GM12892 (cell line): Measurements from ENCODE around the gene GFOD2.

Experiments
- POLR2A ChIP-seq: IDR thresholded peaks from 2 replicates; pipeline ENCODE4 v1.6.1; 2011; ENCODE audit warnings: low read depth, low read length, control low read depth
- POLR2AphosphoS5 ChIP-seq: IDR thresholded peaks from 2 replicates; pipeline ENCODE4 v1.6.1; 2011; ENCODE audit warnings: low read depth, low read length, control low read depth

GRCh38 chr16:67657751-67658518 lies 61.2 kb downstream of the GFOD2 start:
- TF ChIP-seq POLR2A = no peak; the same call in 1 of the 2 replicates
- no peak; the same call in 1 of the 2 replicates for TF ChIP-seq POLR2AphosphoS5
